Spinal cord (tissue), 10 donors: ENCODE data around the gene FOXL3. TPM values are rescaled to one million over a fixed set of nuclear protein-coding genes. Genes with fewer than 3 reads are reported as not detected.

Experiments used
- DNase-seq, 6 donors: peaks; one replicate each; pipeline versions ENCODE4 v3.0.0 to v3.0.0-alpha.2; 2013 to 2015; ENCODE audit warnings: low spot score in 6 of 6, low read depth in 4 of 6
- H3K27ac ChIP-seq: one replicate; pipeline ENCODE4 v1.5.1; 2013; ENCODE audit warnings: low read depth, low read length, control low read depth
- H3K27me3 ChIP-seq: one replicate; pipeline ENCODE4 v1.6.1; 2013; ENCODE audit warnings: low read length; ENCODE audit not compliant: control insufficient read depth, insufficient read depth
- H3K36me3 ChIP-seq: one replicate; pipeline ENCODE4 v1.6.1; 2013; ENCODE audit warnings: low read length; ENCODE audit not compliant: control insufficient read depth, insufficient read depth
- H3K4me1 ChIP-seq: one replicate; pipeline ENCODE4 v1.6.1; 2013; ENCODE audit warnings: low read length; ENCODE audit not compliant: control insufficient read depth, insufficient read depth
- H3K4me3 ChIP-seq: one replicate; pipeline ENCODE4 v1.5.1; 2013; ENCODE audit warnings: low read depth, low read length, control low read depth
- H3K9me3 ChIP-seq: one replicate; pipeline ENCODE4 v1.6.1; 2013; ENCODE audit warnings: low read length; ENCODE audit not compliant: control insufficient read depth, insufficient read depth
- WGBS: methylation state at CpG from one replicate; pipeline ENCODE4 v1.1.5; 2013; ENCODE audit warnings: missing lambda C conversion rate; ENCODE audit not compliant: insufficient coverage; 5-methylcytosine and 5-hydroxymethylcytosine counted together
- polyA plus RNA-seq, 2 donors: library from polyadenylated mRNA; unstranded; fragments of 120-200 nt; gene quantifications; one replicate each; pipeline ENCODE4 v1.2.1, GENCODE V29; 2013; ENCODE audit not compliant: insufficient read length in 2 of 2
- total RNA-seq, 2 donors: library from RNA; depleted of rRNA in 1 of 2; stranded (reverse); fragments of 120-200 nt in 1 of 2; fragments of >200 nt in 1 of 2; gene quantifications; one replicate each; pipeline versions ENCODE4 v1.2.3 to v1.2.4, GENCODE V29; 2013 to 2014
- donor health status: healthy.

The FOXL3 gene
- total and polyA plus RNA-seq, 4 donors, result 0.33 TPM; not detected in 3

DNA sequence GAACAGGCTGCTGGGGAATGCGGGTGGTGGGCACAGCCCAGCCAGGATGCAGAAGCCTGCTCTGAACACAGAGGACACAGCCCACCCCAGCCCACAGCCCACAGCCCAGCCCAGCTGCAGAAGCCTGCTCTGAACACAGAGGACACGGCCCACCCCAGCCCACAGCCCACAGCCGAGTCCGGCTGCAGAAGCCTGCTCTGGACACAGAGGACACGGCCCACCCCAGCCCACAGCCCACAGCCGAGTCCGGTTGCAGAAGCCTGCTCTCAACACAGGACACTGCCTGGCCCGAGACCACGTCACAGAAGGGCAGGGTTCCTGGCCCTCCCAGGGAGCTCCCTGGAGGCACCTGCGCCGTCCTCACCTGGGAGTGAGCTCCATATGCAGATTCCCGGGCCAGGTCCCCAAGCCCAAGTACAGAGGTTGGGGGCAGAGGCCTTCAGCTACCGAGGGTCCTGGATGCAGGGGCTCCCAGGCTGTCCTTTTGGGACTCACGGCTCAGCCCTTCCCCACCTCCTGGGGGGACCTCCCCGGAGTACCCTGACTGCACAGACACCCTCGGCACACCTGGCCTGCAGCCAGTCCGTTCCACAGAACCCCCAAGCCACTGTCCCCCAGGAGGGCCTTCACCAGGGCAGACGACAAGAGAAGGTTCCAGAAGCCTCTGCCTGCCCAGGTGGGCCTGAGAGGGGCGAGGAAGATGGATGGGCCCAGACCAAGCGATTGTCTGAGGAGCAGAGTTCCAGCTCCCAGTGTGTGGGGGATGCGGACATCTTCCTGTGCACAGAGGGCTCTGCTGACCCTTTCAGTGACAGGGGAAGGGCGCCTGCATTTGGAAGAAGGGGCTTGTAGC, 23.7 kb upstream of the FOXL3 start:
- 80% methylated on average over 22 of the region's 22 CpGs for WGBS
- Histone ChIP-seq H3K27ac (no peak overlapping the region), H3K36me3 (peaks cover 34% of the 10 kb centered on the region), H3K9me3 (peaks cover 3% of the 10 kb centered on the region), H3K27me3 (no peaks in the 10 kb centered on the region), H3K4me1 (peaks cover 5% of the 10 kb centered on the region), H3K4me3 (no peak overlapping the region)
- no peak for DNase-seq

DNA sequence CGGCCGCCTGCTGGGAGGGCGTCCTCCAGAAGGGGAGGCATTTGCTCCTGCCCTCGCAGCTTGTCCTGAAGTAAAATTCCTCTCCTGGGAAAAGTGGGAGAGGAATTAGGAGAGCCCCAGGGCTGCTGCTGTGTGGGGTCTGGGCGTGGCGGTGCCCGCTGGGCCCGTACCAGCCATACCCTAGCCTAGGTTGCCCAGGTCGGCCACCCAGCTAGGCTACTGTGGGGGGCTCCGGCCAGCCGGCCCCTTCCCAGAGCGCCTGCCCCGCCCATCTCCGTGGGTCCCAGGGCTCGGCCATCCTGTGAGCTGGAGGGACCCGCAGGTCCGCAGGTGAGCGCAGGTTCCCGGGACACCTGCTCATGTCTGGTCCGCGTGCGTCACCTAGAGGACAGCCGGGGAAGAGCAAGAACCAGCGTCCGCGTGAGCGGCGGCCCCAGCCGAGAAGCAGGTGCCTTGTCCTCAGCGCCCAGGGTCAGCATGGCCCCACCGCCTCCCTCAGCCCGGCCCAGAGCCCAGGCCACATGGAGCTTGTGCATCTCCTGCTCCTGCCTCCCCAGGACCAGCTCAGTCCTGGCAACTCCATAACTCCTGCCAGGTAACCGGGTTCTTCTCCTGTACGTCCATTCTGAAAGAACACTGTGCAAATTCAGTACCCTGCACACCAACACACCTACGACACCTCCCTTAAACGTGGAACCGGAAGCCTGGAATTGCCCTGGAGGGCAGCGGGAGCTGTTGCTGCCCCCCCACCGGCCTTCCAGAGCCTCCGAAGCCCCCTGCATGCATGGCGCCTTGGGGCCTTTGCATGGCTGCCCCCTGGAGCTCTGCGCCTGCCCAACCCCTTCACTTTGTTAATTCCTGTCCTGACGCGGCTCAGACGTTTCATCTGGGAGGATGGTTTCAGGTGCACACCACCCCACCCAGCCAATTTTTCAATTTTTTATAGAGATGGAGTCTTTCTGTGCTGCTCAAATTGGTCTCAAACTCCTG, 22.8 kb upstream of the FOXL3 start:
- Histone ChIP-seq H3K4me1 (peaks cover 5% of the 10 kb centered on the region), H3K27me3 (no peaks in the 10 kb centered on the region), H3K36me3 (peaks cover 24% of the 10 kb centered on the region), H3K27ac (no peak overlapping the region), H3K4me3 (no peak overlapping the region), H3K9me3 (peaks cover under 1% of the 10 kb centered on the region)
- DNase-seq, result no peak
- 81% methylated on average over 38 of the region's 45 CpGs for WGBS

DNA sequence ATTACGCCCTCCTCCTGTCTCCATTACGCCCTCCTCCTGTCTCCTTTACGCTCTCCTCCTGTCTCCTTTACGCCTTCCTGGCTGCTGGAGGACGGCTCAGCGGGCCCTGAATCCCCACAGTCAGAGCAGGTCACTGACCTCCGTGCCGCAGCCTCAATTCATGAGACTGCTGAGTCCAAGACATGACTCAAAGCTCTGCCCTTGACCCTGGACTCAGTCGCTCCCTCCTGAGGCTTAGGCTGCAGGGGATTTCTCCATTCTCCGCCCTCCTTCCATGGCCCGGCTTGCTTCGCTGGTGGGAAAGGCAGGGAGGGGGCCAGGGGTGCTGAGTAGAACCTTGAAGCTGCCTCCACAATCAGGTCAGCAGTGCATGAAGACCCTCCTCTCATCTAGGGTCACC, 21.0 kb upstream of the FOXL3 start:
- peaks cover 18% of the 10 kb centered on the region for H3K36me3 ChIP-seq
- no peak overlapping the region for H3K27ac ChIP-seq
- peaks cover 5% of the 10 kb centered on the region for H3K4me1 ChIP-seq
- H3K27me3 ChIP-seq, result no peaks in the 10 kb centered on the region
- peaks cover 6% of the 10 kb centered on the region for H3K9me3 ChIP-seq
- DNase-seq, result no peak
- H3K4me3 ChIP-seq, result no peak overlapping the region
- WGBS, result 80% methylated on average over 9 of the region's 12 CpGs

DNA sequence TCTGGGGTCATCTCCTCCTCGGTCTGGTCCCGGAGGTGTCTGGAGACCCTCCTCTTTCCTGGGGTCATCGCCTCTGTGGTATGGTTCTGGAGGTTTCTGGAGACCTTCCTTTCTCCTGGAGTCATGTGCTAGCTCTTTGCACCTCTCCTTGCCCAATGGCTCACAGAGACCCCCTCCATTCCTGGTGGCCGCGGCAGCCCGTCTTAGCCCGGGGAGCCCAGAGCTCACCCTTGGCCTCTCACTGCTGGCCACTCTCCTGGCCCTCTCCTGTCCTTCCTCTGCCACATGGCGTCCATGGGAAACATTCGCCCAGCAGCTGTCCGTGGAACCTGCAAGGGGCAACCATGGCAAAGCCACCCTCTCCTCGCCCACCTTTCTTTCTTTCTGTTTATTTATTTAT, 20.2 kb upstream of the FOXL3 start:
- 86% methylated on average over 4 of the region's 11 CpGs for WGBS
- Histone ChIP-seq H3K4me1 (peaks cover 5% of the 10 kb centered on the region), H3K27ac (no peak overlapping the region), H3K27me3 (no peaks in the 10 kb centered on the region), H3K4me3 (no peak overlapping the region), H3K9me3 (peaks cover 6% of the 10 kb centered on the region), H3K36me3 (peaks cover 18% of the 10 kb centered on the region)
- no peak for DNase-seq

DNA sequence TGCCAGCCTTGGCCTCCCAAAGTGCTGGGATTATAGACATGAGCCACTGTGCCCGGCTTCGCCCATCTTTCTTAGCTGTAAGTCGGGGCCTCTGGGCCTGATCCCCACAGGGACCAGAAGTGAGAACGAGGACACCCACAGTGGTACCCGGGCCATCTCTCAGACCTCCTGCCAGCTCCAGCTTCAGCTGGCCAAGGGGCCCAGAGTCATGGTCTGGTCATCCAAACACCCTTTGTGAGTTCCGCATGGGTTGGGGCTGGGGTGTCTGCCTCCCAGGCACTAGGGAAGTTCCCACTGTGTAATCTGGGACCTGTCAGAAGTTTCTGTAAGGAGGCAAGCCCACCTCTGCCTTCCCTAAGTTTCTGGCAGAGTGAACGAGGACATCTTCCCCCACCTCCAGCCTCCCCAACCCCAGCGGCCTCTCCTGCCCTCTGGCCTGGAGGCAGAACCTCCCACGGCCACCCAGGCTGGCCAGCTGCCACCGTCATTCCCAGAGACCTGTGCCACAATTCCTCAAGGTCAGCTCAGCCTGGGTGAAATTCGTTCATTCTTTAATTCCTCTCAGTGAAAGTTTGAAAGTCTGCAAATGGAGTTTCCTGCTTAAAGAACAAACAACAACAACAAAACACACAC, 19.5 kb upstream of the FOXL3 start:
- 84% methylated on average over 9 of the region's 11 CpGs for WGBS
- Histone ChIP-seq H3K27me3 (no peaks in the 10 kb centered on the region), H3K36me3 (peaks cover 18% of the 10 kb centered on the region), H3K27ac (no peak overlapping the region), H3K4me3 (no peak overlapping the region), H3K4me1 (peaks cover 5% of the 10 kb centered on the region), H3K9me3 (peaks cover 6% of the 10 kb centered on the region)
- DNase-seq, result no peak

DNA sequence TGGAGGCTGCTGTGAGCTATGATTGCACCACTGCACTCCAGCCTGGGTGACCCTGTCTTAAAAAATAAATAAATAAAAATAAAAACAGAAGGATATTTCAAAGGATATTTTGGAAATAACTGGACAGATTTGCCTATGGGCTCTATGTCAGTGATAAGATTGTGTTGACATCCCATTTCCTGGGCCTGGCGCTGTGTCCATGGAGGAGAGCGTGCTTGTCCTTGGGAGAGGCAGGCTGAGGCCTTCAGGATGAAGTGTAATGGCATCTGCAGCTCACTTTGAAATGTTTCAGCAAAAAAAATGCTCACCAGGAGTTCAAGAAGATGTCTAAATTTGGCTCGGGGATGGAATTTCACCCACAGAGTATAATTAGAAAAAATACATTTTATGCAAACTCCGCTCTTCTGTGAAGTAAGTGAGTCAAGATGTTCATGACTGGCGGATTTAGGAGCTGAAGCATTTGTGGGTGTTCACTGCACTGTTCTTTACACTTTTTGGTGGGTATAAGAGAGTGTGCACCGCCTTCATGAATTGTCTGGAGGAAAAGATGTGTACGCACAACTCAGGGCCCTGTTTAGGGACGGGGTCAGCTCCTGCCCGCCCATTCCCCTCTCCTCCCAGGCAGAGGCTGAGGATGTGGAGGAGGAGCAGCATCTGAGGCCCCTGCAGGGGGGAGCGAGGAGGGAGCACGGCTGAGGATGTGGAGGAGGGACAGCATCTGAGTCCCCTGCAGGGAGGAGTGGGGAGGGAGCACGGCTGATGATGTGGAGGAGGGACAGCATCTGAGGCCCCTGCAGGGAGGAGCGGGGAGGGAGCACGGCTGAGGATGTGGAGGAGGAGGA, 18.5 kb upstream of the FOXL3 start:
- WGBS, result 81% methylated on average over 7 of the region's 14 CpGs
- Histone ChIP-seq H3K4me3 (no peak overlapping the region), H3K4me1 (peaks cover 2% of the 10 kb centered on the region), H3K27me3 (no peaks in the 10 kb centered on the region), H3K9me3 (peaks cover 6% of the 10 kb centered on the region), H3K36me3 (peaks cover 11% of the 10 kb centered on the region), H3K27ac (no peak overlapping the region)
- DNase-seq, result peak in 1 of 6 donors; percentile 45

DNA sequence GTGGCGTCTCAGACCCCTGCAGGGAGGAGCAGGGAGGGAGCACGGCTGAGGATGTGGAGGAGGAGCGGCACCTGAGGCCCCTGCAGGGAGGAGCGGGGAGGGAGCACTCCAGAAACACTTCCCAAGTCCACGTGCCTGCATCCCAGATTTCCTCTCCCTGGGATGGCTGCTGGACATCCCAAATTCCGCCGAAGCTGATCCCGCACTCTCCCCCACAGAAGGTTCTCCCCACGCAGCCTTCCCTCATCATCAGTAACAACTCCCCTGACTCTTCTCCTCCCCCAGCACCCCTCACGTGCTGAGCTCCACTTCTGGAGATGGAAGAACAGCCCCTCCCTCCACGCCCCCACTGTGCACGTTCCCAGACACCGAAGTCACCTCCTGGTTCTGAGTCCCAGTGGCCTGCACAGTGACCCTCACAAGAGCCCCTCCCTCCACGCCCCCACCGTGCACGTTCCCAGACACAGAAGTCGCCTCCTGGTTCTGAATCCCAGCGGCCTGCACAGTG, 17.8 kb upstream of the FOXL3 start:
- Histone ChIP-seq H3K4me3 (no peak overlapping the region), H3K9me3 (peaks cover 6% of the 10 kb centered on the region), H3K36me3 (peaks cover 4% of the 10 kb centered on the region), H3K27ac (no peak overlapping the region), H3K4me1 (no peaks in the 10 kb centered on the region), H3K27me3 (no peaks in the 10 kb centered on the region)
- 81% methylated on average over 15 of the region's 18 CpGs for WGBS
- DNase-seq, result no peak

DNA sequence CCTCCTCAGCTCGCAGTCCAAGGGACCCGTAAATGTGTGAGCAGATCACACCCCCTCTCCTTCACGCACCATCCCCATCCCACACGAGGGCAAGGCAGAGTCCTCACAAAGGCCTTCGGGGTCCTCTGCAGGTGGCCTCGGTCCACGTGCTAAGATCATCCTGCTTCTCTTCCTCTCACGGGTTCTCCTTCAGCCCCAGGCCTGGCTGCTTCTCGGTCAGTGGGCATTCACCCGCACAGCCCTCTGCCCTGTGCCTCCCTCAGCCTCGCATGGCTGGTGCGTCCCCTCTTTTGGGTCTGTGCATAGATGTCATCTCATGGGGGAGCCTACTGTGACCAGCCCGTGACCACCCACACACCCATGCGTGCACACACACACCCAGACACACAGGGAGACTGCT, 17.3 kb upstream of the FOXL3 start:
- no peak overlapping the region for H3K4me3 ChIP-seq
- H3K27ac ChIP-seq, result no peak overlapping the region
- 79% methylated on average over 14 of the region's 14 CpGs for whole genome bisulfite sequencing
- H3K36me3 ChIP-seq, result no peaks in the 10 kb centered on the region
- H3K4me1 ChIP-seq, result no peaks in the 10 kb centered on the region
- H3K9me3 ChIP-seq, result peaks cover 6% of the 10 kb centered on the region
- no peak for DNase-seq
- H3K27me3 ChIP-seq, result no peaks in the 10 kb centered on the region
